Ovary (tissue), 3 donors: ENCODE results near the gene IL1B.

Source experiments
- CTCF ChIP-seq, 3 donors: fragments of 450-650 bp in 2 of 3; fragments of 200-600 bp in 1 of 3; IDR thresholded peaks; one replicate each; pipeline versions ENCODE4 v1.5.1 to v1.8.0; 2016 to 2022; ENCODE audit warnings: antibody characterized with exemption in 3 of 3, mild to moderate bottlenecking in 1 of 3
- EP300 ChIP-seq: sonication (generic); formaldehyde crosslinking; IDR thresholded peaks from one replicate; pipeline ENCODE4 v1.6.1; 2017; ENCODE audit warnings: antibody characterized with exemption
- POLR2A ChIP-seq: fragments of 450-650 bp; IDR thresholded peaks from one replicate; pipeline ENCODE4 v1.6.1; 2017; ENCODE audit warnings: antibody characterized with exemption, mild to moderate bottlenecking, moderate library complexity
- donor health status: DM: no; HTN: no; CAD: no.

- TF ChIP-seq EP300 (no peak), CTCF (IDR thresholded peaks at IDR 0.05) (no peak), POLR2A (no peak)
Measured at GRCh38 chr2:112809112-112809511, 27.5 kb downstream of the IL1B start.
